ENCODE measurements around the gene FBXW5. TPM values are rescaled to one million over a fixed set of nuclear protein-coding genes. Genes with fewer than 3 reads are reported as not detected.

Gene FBXW5
- total RNA-seq, 1 experiment from 2014 or later, result 88.0 TPM

GRCh38 chr9:136942112-136942880, 2.2 kb downstream of the FBXW5 start:
- no peaks in the 10 kb centered on the region for H3K9me2 ChIP-seq (ENCODE audit: insufficient read depth)
- TF ChIP-seq EZH2 (IDR thresholded peaks at IDR 0.05), result no peak
- TF ChIP-seq ZBTB33 (IDR thresholded peaks at IDR 0.05; ENCODE audit: extremely low read depth, insufficient replicate concordance, low read length), result no peak
- TF ChIP-seq ATF3 (IDR thresholded peaks at IDR 0.05), result no peak
- TF ChIP-seq YY1 (IDR thresholded peaks at IDR 0.05; ENCODE audit: extremely low read depth, insufficient replicate concordance, low read depth, low read length), result no peak
- TF ChIP-seq FOSL1 (IDR thresholded peaks at IDR 0.05; ENCODE audit: low read depth), result no peak
- no peak for TF ChIP-seq CEBPB (IDR thresholded peaks at IDR 0.05; ENCODE audit: low read depth)
- TF ChIP-seq MAX (IDR thresholded peaks at IDR 0.05), result no peak
- TF ChIP-seq ZFX (IDR thresholded peaks at IDR 0.05), result no peak
- no peak for TF ChIP-seq SRF (IDR thresholded peaks at IDR 0.05; ENCODE audit: low read depth)
- TF ChIP-seq REST (IDR thresholded peaks at IDR 0.05; ENCODE audit: low read depth), result no peak
- TF ChIP-seq EZH2phosphoT487 (IDR thresholded peaks at IDR 0.05; ENCODE audit: borderline replicate concordance), result no peak
- no peak for TF ChIP-seq JUND (IDR thresholded peaks at IDR 0.05)
- TF ChIP-seq RAD21 (IDR thresholded peaks at IDR 0.05; ENCODE audit: low read depth), result no peak
- TF ChIP-seq SP1 (IDR thresholded peaks at IDR 0.05; ENCODE audit: low read depth), result no peak
- no peak for TF ChIP-seq CTCF (IDR thresholded peaks at IDR 0.05 in 2 of 3, conservative IDR thresholded peaks at IDR 0.05 in 1 of 3; ENCODE audit: borderline replicate concordance in 1 of 3, insufficient read depth in 1 of 3, low read depth in 2 of 3, low read length in 2 of 3)
- no peak for TF ChIP-seq CBX3 (IDR thresholded peaks at IDR 0.05; ENCODE audit: low read depth)
- no peak for TF ChIP-seq TCF7L2 (IDR thresholded peaks at IDR 0.05; ENCODE audit: borderline replicate concordance, extremely low read depth, insufficient read depth, insufficient read length)
- no peak for TF ChIP-seq ELF1 (IDR thresholded peaks at IDR 0.05; ENCODE audit: borderline replicate concordance, low read depth)
- TF ChIP-seq ZNF274 (IDR thresholded peaks at IDR 0.05; ENCODE audit: low read depth, low read length), result no peak
- intact Hi-C loops (cut with micrococcal nuclease), result loop anchor here (5.0 to 10.0 kb wide), 2 partner anchors 97 to 155 kb away; partner anchors contain the start of genes AJM1 and PHPT1
- H3K9ac ChIP-seq (ENCODE audit: low read length), result no peak overlapping the region
- H2AFZ ChIP-seq (ENCODE audit: low read depth, low read length, poor library complexity, severe bottlenecking), result no peak overlapping the region
- H3K27ac ChIP-seq (ENCODE audit: low read depth, low read length), result peak overlapping the region; percentile 97; the same call in 1 of the 2 replicates
- TSS peak; percentile 36 for BruUV-seq (replicated peaks)
- CTCF ChIA-PET, result no interaction called here
- H4K20me1 ChIP-seq (ENCODE audit: insufficient read depth), result no peaks in the 10 kb centered on the region
- peak overlapping the region; percentile 89; the same call in 1 of the 2 replicates for H3K4me2 ChIP-seq (ENCODE audit: low read length)
- H3K27me3 ChIP-seq (ENCODE audit: insufficient read depth, low read length), result no peaks in the 10 kb centered on the region
- no peaks in the 10 kb centered on the region for H3K9me3 ChIP-seq (ENCODE audit: control insufficient read depth in 1 of 2, insufficient read depth in 1 of 2, low read depth in 1 of 2, low read length in 2 of 2)
- ATAC-seq (no peak), DNase-seq (ENCODE audit: low read depth, low spot score) (no peak)
- peaks cover 12 to 15% of the 10 kb centered on the region in 2 experiments; a peak in 3 of 4 replicates for H3K36me3 ChIP-seq (ENCODE audit: control insufficient read depth in 1 of 2, insufficient read depth in 2 of 2, low read length in 2 of 2)
- peaks cover 9 to 19% of the 10 kb centered on the region in 2 experiments; a peak in 3 of 4 replicates for H3K4me1 ChIP-seq (ENCODE audit: control insufficient read depth in 1 of 2, insufficient read depth in 2 of 2, low read length in 2 of 2)
- no peak overlapping the region for H3K4me3 ChIP-seq (replicated peaks in 1 of 2; ENCODE audit: low read depth in 1 of 2, low read length in 2 of 2)
- peaks cover 20% of the 10 kb centered on the region for H3K79me2 ChIP-seq (ENCODE audit: insufficient read depth, low read length)
- RAD21 ChIA-PET (ENCODE audit: low non-redundant PET in 1 of 2, low total read pairs in 2 of 2, uncharacterized antibody in 2 of 2, unreplicated experiment in 2 of 2), result no interaction called here
- POLR2A ChIA-PET, result no interaction called here

Measured in HCT116 (cell line).